ENCODE measurements around the gene TGM2. TPM values are rescaled to one million over a fixed set of nuclear protein-coding genes. Genes with fewer than 3 reads are reported as not detected.

Gene TGM2
- total and polyA plus RNA-seq, 4 donors: 12.9 to 63.3 (median 19.6) TPM

GRCh38 chr20:38091441-38092216, 73.4 kb downstream of the TGM2 start:
- Histone ChIP-seq H3K27ac (ENCODE audit: low read depth, low read length) (peak overlapping the region; percentile 40), H3K4me1 (ENCODE audit: control insufficient read depth, insufficient read depth, low read length) (peaks cover 9% of the 10 kb centered on the region)

GRCh38 chr20:38090061-38090460, 75.0 kb downstream of the TGM2 start:
- H3K36me3 ChIP-seq (ENCODE audit: control insufficient read depth, insufficient read depth, low read length): peaks cover 37% of the 10 kb centered on the region
- H3K27me3 ChIP-seq (ENCODE audit: control insufficient read depth, insufficient read depth, low read length): no peaks in the 10 kb centered on the region
- 77% methylated on average over 5 of the region's 7 CpGs for WGBS (ENCODE audit: insufficient coverage)
- H3K4me3 ChIP-seq (ENCODE audit: low read depth, low read length): no peak overlapping the region
- no peak overlapping the region for H3K27ac ChIP-seq (ENCODE audit: low read depth, low read length)
- peaks cover 4% of the 10 kb centered on the region for H3K4me1 ChIP-seq (ENCODE audit: control insufficient read depth, insufficient read depth, low read length)
- DNase-seq (ENCODE audit: low read depth in 4 of 6, low spot score in 6 of 6): no peak
- H3K9me3 ChIP-seq (ENCODE audit: control insufficient read depth, insufficient read depth, low read length): no peaks in the 10 kb centered on the region

More at GRCh38 chr20:38091441-38092216, 73.4 kb downstream of the TGM2 start:
- no peaks in the 10 kb centered on the region for H3K9me3 ChIP-seq (ENCODE audit: control insufficient read depth, insufficient read depth, low read length)
- DNase-seq (ENCODE audit: low read depth in 4 of 6, low spot score in 6 of 6): peak in 1 of 6 donors; percentile 60
- H3K27me3 ChIP-seq (ENCODE audit: control insufficient read depth, insufficient read depth, low read length): no peaks in the 10 kb centered on the region
- H3K36me3 ChIP-seq (ENCODE audit: control insufficient read depth, insufficient read depth, low read length): peaks cover 34% of the 10 kb centered on the region
- no peak overlapping the region for H3K4me3 ChIP-seq (ENCODE audit: low read depth, low read length)
- WGBS (ENCODE audit: insufficient coverage): 17% methylated on average over 1 of the region's 6 CpGs

GRCh38 chr20:38089500-38089899, 75.6 kb downstream of the TGM2 start:
- DNase-seq (ENCODE audit: low read depth in 4 of 6, low spot score in 6 of 6): no peak
- Histone ChIP-seq H3K4me3 (ENCODE audit: low read depth, low read length) (no peak overlapping the region), H3K4me1 (ENCODE audit: control insufficient read depth, insufficient read depth, low read length) (peaks cover 7% of the 10 kb centered on the region), H3K36me3 (ENCODE audit: control insufficient read depth, insufficient read depth, low read length) (peaks cover 42% of the 10 kb centered on the region), H3K27me3 (ENCODE audit: control insufficient read depth, insufficient read depth, low read length) (no peaks in the 10 kb centered on the region), H3K27ac (ENCODE audit: low read depth, low read length) (no peak overlapping the region), H3K9me3 (ENCODE audit: control insufficient read depth, insufficient read depth, low read length) (no peaks in the 10 kb centered on the region)
- WGBS (ENCODE audit: insufficient coverage): 80% methylated on average over 7 of the region's 10 CpGs

- Histone ChIP-seq H3K36me3 (ENCODE audit: control insufficient read depth, insufficient read depth, low read length) (peaks cover 44% of the 10 kb centered on the region), H3K9me3 (ENCODE audit: control insufficient read depth, insufficient read depth, low read length) (no peaks in the 10 kb centered on the region), H3K4me3 (ENCODE audit: low read depth, low read length) (no peak overlapping the region), H3K27me3 (ENCODE audit: control insufficient read depth, insufficient read depth, low read length) (no peaks in the 10 kb centered on the region), H3K27ac (ENCODE audit: low read depth, low read length) (peak overlapping the region; percentile 47), H3K4me1 (ENCODE audit: control insufficient read depth, insufficient read depth, low read length) (peaks cover 3% of the 10 kb centered on the region)
- WGBS (ENCODE audit: insufficient coverage): 77% methylated on average over 7 of the region's 10 CpGs
- DNase-seq (ENCODE audit: low read depth in 4 of 6, low spot score in 6 of 6): no peak
Observed at GRCh38 chr20:38085026-38085425, 80.0 kb downstream of the TGM2 start.

GRCh38 chr20:38084425-38084951, 80.6 kb downstream of the TGM2 start:
- H3K4me1 ChIP-seq (ENCODE audit: control insufficient read depth, insufficient read depth, low read length): peaks cover 3% of the 10 kb centered on the region
- DNase-seq (ENCODE audit: low read depth in 4 of 6, low spot score in 6 of 6): peak in 1 of 6 donors; percentile 15
- H3K27ac ChIP-seq (ENCODE audit: low read depth, low read length): peak overlapping the region; percentile 47

GRCh38 chr20:38083338-38084048, 81.6 kb downstream of the TGM2 start:
- no peaks in the 10 kb centered on the region for H3K9me3 ChIP-seq (ENCODE audit: control insufficient read depth, insufficient read depth, low read length)
- no peak overlapping the region for H3K4me3 ChIP-seq (ENCODE audit: low read depth, low read length)
- WGBS (ENCODE audit: insufficient coverage): no CpG with 5 or more reads among the region's 12 CpGs
- H3K27me3 ChIP-seq (ENCODE audit: control insufficient read depth, insufficient read depth, low read length): no peaks in the 10 kb centered on the region
- peak overlapping the region; percentile 7 for H3K27ac ChIP-seq (ENCODE audit: low read depth, low read length)
- H3K4me1 ChIP-seq (ENCODE audit: control insufficient read depth, insufficient read depth, low read length): peaks cover 3% of the 10 kb centered on the region
- no peak for DNase-seq (ENCODE audit: low read depth in 4 of 6, low spot score in 6 of 6)
- peaks cover 32% of the 10 kb centered on the region for H3K36me3 ChIP-seq (ENCODE audit: control insufficient read depth, insufficient read depth, low read length)

More at GRCh38 chr20:38084425-38084951, 80.6 kb downstream of the TGM2 start:
- no peak overlapping the region for H3K4me3 ChIP-seq (ENCODE audit: low read depth, low read length)
- WGBS (ENCODE audit: insufficient coverage): 80% methylated on average over 5 of the region's 5 CpGs
- no peaks in the 10 kb centered on the region for H3K9me3 ChIP-seq (ENCODE audit: control insufficient read depth, insufficient read depth, low read length)
- H3K36me3 ChIP-seq (ENCODE audit: control insufficient read depth, insufficient read depth, low read length): peaks cover 39% of the 10 kb centered on the region
- no peaks in the 10 kb centered on the region for H3K27me3 ChIP-seq (ENCODE audit: control insufficient read depth, insufficient read depth, low read length)

GRCh38 chr20:38082894-38083293, 82.2 kb downstream of the TGM2 start:
- no peak overlapping the region for H3K4me3 ChIP-seq (ENCODE audit: low read depth, low read length)
- no peak for DNase-seq (ENCODE audit: low read depth in 4 of 6, low spot score in 6 of 6)
- H3K27ac ChIP-seq (ENCODE audit: low read depth, low read length): no peak overlapping the region
- peaks cover 29% of the 10 kb centered on the region for H3K36me3 ChIP-seq (ENCODE audit: control insufficient read depth, insufficient read depth, low read length)
- H3K4me1 ChIP-seq (ENCODE audit: control insufficient read depth, insufficient read depth, low read length): peaks cover 3% of the 10 kb centered on the region
- H3K27me3 ChIP-seq (ENCODE audit: control insufficient read depth, insufficient read depth, low read length): no peaks in the 10 kb centered on the region
- no peaks in the 10 kb centered on the region for H3K9me3 ChIP-seq (ENCODE audit: control insufficient read depth, insufficient read depth, low read length)

- DNase-seq (ENCODE audit: low read depth in 4 of 6, low spot score in 6 of 6): no peak
- Histone ChIP-seq H3K4me1 (ENCODE audit: control insufficient read depth, insufficient read depth, low read length) (peaks cover 3% of the 10 kb centered on the region), H3K36me3 (ENCODE audit: control insufficient read depth, insufficient read depth, low read length) (peaks cover 30% of the 10 kb centered on the region), H3K27me3 (ENCODE audit: control insufficient read depth, insufficient read depth, low read length) (no peaks in the 10 kb centered on the region), H3K4me3 (ENCODE audit: low read depth, low read length) (no peak overlapping the region), H3K27ac (ENCODE audit: low read depth, low read length) (no peak overlapping the region), H3K9me3 (ENCODE audit: control insufficient read depth, insufficient read depth, low read length) (no peaks in the 10 kb centered on the region)
- WGBS (ENCODE audit: insufficient coverage): 100% methylated on average over 2 of the region's 3 CpGs
Observed at GRCh38 chr20:38081575-38081974, 83.5 kb downstream of the TGM2 start.

GRCh38 chr20:38079353-38079752, 85.7 kb downstream of the TGM2 start:
- Histone ChIP-seq H3K36me3 (ENCODE audit: control insufficient read depth, insufficient read depth, low read length) (peaks cover 25% of the 10 kb centered on the region), H3K4me3 (ENCODE audit: low read depth, low read length) (no peak overlapping the region), H3K27me3 (ENCODE audit: control insufficient read depth, insufficient read depth, low read length) (no peaks in the 10 kb centered on the region), H3K9me3 (ENCODE audit: control insufficient read depth, insufficient read depth, low read length) (no peaks in the 10 kb centered on the region), H3K4me1 (ENCODE audit: control insufficient read depth, insufficient read depth, low read length) (no peaks in the 10 kb centered on the region), H3K27ac (ENCODE audit: low read depth, low read length) (no peak overlapping the region)
- 88% methylated on average over 1 of the region's 3 CpGs for WGBS (ENCODE audit: insufficient coverage)
- DNase-seq (ENCODE audit: low read depth in 4 of 6, low spot score in 6 of 6): no peak
